GM21576 (cell line): ENCODE data around the gene NUDT8.

Experiments used
- ATAC-seq: cut with Tn5 transposase; IDR thresholded peaks from one replicate; pipeline ENCODE4 v1.9.1; 2021; ENCODE audit warnings: mild to moderate bottlenecking, moderate library complexity; ENCODE audit not compliant: unreplicated experiment

The NUDT8 gene, protein sequence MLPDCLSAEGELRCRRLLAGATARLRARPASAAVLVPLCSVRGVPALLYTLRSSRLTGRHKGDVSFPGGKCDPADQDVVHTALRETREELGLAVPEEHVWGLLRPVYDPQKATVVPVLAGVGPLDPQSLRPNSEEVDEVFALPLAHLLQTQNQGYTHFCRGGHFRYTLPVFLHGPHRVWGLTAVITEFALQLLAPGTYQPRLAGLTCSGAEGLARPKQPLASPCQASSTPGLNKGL

DNA sequence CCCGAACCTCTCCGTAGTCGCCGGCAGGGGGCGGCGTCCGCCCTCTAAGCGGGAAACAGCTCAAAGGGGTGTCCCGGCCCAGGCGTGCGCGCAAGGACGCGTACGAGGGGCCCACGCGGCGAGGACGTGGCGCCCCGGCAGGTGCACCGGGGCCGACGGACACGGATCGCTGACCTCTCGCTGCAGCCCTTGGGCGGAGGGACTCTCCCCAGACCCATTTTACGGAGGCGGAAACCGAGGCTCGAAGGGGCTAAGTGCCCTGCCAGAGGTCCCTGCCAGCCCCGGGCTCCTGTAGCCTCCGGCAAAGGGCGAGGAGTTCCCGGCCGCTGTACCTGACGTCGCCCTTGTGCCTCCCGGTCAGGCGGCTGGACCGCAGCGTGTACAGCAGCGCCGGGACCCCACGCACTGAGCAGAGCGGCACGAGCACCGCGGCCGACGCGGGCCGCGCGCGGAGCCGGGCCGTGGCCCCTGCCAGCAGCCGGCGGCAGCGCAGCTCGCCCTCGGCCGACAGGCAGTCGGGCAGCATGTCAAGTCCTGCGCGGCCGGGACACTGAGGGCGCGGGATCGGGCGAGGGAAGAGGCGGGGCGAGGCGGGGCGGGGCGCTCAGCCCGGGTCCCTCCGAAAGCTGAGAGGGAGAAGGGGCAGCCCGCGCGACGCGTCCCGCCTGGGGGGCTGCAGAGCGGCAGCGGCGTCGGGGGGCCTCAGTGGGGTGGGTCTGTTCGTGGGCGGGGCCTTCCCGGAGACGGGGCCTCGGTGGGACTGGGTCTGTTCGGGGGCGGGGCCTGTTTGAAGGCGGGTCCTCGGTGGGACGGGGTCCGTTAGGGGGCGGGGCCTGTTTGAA lies at the start of gene NUDT8:
Gene NUDT8, minus strand, starts transcription at position 552 of the 842 bp plus-strand sequence. Its CDS starts 26 bp downstream, at position 526.
- ATAC-seq, result peak; percentile 44

DNA sequence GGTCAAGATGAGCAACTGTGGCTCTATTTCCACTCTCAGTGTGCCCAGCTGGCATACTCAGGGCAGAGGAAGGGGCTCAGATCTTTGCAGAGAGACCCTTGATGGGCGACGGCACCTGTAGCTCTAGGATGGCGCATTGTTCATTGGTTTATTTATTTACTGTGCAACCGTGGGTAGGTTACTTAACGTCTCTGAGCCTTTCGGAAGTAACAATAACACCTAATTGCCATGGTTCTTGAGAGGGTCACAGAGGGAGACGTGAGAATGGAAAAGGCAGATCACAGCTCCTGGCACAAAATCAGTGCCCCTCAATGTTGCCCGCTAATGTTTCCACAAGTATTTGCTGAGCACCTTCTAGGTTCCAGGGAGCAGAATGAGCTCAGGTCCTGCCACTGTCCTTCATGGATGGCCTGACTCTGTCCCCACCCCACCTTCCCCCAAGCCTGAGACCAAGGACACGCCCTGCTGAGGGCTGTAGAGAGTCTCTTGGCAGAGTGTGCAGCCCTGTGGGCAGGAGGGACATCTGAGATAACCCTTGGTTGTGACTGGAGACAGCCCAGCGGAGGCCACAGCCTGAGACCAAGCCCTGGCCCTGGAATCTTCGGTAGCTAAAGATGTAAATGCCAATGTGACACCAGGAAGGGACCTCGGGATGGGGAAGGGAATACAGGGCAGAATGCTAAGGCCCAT lies 45.5 kb upstream of the NUDT8 start:
- ATAC-seq, result no peak

DNA sequence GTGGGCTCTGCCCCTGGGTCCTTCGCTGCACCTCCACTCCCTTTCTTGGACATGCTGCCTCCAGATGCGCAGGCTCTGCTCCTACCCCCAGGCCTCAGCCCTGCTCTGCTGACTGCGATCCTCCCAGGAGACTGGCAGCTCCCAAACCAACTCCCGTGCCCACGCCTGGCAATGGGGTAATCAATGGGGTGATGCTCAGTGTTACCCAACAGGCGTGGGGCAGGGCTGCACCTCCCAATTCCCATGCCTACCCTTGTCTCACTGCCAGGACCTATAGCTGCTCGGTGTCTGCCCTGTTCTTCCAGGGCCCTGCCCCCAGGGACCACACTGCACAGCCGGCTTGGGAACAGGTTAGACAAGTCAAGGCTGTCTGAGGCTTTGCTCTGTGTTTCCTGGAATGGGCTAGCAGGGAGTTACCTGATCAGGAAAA lies 44.7 kb upstream of the NUDT8 start, which contains the start of gene ALDH3B2:
Gene ALDH3B2, minus strand, starts transcription at position 182 of the 430 bp plus-strand sequence. CDS start 7,688 bp downstream, outside the sequence.
- no peak for ATAC-seq

DNA sequence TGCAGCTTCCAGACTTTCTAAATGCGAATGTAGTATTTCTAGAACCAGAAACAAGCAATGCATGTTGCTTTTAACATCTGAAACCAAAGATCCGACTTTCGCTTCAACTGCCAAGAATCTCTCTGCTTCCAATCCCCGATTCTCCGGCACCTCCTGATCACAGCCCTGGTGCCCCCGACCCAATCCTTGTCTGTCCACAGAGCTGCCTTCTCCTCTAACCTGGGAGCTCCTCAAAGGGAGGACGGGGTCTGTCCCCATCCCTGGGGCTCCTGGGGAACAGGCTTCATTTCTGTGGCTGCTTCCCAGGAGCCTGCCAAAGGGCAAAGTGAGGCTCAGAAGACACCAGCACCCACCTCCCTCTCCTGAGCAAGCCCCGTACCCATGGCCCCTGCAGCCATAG lies 44.2 kb upstream of the NUDT8 start:
- no peak for ATAC-seq

DNA sequence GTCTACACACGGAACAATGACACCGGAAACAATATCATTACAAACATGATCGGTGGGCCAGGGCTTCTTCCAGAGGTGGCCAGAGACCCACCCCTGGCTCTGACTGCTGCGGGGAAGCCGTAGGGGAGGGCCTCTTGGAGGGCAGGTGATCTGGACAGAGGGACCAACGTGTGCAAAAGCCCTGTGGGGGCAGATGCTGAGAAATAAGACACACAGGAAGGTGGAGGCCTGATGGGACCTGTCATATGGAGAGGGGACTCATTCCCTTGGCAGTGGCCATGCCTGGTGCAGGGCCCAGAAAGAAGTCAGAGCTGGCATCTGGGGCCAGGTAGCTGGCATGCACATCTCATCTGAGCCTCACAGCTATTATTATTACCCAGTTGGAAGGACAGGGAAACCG lies 43.6 kb upstream of the NUDT8 start:
- no peak for ATAC-seq

DNA sequence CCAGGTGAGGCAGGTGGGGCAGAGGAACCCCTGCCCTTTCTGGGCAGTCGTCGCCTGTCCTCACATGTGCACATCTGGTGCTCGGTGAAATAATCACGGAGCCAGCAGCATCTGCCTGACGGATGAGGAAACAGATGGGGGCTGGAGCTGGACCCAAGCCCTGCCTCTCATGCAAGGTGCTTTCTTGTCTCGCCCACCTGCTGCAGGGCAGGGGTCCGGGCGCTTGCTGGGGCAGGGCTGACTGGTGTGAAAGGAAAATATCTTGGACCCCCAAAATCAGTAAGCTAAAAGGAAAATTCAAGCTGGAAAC lies 41.4 kb upstream of the NUDT8 start:
- ATAC-seq, result no peak

DNA sequence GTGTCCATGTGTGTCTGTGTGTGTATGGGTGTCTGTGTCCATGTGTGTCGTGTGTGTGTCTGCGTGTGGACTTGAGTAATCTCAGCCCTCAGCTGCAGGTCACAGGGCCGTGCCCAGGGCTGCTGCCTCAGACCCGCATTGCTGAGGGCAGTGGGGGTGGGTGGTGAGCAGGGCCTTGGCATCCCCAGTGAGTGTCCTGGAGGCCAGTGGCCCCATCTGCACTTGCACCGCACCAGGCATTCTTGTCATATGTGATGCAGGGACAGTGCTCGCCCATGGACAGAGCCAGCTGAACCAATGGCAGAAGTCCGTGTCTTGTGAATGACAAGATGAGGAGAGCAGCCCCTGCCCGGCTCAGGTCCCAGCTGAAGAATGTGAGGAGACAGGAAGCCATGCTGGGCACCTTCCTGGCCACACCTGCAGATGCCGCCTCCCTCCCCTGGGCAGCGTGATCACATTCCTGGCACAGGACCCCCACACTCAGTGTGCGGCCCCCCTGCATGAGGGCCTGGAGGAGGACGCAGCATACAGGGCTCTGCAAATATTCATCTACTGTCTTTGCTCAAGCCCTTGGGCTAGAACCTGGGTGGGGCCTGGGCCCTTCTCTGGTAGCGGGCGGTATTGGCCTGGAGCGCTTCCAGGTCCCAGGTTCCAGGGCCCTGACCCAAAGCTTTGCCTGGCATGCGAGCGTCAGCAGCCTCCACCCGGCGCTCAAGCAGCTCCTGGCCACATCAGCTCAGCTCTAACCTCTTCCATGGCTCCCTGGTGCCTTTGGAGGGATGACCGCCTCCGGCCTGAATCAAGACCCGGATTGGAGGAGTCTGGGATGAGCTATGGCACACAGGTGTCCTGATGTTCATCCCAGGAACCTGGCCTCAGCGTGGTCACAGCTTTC lies 40.8 kb upstream of the NUDT8 start:
- no peak for ATAC-seq

DNA sequence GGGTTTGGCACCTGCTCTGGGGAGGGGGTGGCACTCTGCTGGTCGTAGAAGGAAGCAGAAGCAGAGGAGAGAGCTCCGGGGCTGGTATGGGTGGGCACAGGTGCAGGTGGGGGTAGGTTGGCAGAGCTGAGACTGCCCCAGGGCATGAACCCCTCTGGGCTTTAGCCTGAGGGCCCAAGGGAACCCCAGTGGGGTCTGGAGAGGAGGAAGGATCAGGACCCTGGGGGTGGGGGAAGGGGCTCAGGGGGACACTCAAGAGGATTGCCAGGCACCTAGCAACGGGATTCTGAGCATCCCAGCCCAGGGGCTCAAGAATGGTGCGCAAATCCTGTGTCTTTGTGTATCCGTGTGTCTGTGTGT lies 38.4 kb upstream of the NUDT8 start:
- ATAC-seq, result no peak

DNA sequence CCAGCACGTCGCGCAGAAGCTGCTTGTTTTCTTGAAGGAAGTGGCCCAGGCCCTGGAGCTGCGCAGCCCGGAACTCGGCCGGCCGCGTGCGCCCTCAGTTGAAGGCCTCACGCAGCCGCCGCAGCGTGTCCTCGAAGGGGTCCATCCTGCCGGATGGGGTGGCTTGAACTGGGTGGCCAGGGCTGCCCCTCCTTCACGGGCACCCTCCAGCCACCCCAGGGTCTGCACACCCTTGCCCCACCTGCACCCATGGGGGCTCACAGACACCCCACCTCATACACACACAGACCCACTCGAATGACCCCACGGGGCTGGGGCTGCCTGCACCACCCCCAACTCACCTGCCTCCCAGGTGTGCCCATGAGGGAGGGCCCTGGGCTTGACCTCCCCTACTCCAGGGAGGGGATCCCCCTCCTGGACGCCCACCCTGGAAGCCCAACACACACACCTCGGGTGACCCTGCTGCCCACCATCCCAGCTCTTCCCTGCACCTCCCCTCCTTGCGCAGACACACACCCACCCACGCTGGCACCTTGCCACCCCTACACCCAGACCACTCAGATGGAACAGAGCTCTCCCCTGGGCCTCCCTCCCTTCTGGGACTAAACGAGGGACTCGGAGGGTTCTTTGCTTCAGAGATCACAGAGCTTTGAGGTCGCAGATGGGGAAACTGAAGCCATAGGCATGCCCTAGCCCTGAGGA lies 37.9 kb upstream of the NUDT8 start:
- no peak for ATAC-seq

DNA sequence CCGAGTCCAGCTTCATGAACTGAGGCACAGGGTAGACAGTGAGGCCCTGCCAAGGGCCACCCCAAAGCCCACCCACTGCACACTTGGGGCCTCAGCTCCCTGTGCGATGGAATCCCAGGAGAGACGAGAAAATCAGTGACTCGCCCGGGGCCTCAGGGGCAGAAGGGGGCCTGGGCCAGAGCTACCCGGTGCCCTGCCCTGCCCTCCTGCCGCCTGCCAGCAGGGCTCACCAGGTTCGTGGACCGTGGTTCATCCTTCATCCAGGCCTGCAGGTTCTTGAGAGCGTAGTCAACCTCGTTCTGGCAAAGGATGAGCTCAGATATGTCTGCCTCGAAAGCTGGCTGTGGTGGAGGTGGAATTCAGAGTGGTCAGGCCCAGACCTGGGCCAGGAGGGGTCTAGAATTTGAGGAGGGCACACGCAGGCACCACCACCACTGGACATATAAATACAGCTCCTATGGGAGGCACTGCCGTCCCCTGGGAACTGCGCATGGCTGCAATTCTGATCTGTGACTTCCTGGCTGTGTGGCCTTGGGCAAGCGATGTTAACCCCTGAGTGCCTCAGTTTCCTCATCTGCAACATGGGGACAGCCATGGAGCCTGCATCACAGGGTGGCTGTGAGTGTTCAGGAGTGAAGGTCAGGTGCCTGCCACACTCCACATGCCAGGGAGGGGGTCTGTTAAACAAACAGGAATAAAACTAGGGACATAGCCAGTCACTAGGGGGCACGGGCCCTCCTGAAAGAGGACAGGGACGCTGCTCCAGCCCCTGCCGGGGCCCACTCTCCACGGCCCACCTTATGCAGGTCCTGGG lies 37.1 kb upstream of the NUDT8 start:
- no peak for ATAC-seq

DNA sequence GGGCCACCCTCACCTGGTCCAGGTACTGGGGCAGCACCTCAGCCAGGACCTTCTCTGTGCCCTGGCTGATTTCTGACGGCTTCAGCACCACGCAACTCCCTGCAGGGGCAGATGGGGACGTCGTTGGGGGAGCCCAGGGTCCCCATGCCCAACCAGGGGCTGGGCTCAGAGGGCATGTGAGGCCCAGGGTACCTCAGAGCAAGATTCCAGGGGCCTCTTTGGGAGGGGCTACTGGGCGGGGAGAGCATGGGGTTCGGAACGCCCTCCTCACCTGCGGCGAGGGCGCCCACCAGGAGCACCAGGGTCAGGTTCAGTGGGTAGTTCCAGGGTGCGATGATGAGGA lies 36.5 kb upstream of the NUDT8 start:
- ATAC-seq, result no peak

DNA sequence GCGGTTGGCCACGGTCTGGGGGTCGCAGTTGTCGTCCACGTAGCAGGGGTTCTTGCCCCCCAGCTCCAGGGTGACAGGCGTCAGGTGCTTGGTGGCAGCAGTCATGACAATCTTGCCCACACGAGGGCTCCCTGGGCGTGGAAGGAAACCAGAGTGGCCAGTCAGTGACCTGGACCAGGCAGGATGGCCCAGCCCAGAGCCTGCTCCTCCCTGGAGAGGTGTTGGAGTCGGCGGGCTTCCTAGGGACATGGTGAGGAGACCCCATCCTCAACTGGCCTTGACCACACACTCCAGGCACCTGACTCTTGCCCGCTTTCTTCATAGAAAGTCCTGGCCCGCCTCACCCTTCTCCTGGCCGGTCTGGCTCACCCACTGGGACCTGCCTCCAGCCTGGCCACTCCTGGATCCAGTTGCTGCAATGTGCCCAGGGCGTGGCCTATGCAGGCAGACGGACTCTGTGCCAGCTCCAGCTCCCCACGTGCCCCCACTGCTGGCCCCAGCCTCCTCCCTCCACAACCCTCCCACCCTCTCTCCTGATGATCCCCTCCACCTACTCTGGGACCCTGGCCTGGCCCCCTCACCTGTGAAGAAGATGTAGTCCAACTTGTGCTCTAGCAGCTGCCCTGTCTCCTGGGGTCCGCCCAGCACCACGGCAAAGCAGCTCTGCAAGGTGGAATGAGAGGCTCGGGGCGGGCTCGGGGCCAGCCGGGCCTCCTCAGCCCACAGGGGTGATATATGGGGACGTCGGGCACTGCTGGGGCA lies 36.0 kb upstream of the NUDT8 start:
- no peak for ATAC-seq

DNA sequence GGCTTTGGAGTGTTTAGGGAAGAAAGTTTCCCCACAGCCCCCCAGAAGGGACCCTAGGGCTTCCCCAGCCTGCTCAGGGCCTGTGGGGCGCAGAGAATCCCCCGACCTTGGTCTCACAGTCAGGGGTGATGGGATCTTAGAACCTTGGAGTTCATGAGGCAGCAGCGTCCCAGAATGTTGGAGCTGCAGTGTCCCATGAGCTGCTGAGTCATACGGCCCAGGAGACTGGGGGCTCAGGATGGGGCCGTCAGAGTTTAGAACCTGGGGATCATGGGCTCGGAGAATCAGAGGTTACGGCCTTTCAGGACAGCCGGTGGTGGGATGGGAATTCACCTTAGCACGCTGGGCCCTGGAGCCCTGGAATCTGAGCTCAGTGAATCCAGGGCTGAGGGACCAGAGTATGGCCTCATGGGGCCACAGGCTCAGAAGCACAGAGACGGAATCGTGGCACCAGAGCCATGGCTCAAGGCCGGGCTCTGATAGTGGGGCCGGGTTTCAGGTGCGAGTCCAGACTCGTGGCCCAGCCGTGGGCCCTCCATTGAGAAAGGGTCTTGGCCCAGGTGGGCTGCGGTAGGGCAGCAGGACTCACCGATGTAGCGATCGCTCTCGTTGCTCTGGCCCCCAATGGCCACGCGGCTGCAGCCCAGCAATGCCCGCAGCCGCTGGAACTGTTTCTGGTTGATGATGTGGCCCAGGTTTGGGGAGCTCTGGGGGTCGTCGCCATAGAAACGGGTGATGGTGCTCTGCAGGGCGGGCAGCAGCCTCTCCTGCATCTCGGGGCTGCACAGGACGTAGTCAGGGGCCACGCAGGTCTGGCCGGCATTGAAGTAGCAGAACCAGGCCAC lies 35.2 kb upstream of the NUDT8 start:
- ATAC-seq, result no peak

DNA sequence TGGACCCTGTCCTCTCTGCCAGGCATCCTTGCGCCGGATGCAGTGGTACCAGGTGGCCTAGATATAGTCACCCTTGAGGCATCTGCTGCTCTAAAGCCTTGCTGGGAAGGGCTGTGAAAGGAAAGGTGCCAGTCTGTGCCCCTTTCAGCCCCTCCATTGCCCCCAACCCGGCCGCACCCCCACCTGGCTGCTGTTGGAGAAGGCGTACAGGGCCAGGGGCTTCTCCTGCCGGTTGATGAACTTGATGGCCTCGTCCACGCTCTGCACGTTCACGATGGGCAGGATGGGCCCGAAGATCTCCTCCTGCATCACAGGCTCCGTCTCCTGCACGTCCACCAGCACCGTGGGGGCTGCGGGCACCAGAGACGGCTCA lies 34.5 kb upstream of the NUDT8 start:
- ATAC-seq, result no peak

DNA sequence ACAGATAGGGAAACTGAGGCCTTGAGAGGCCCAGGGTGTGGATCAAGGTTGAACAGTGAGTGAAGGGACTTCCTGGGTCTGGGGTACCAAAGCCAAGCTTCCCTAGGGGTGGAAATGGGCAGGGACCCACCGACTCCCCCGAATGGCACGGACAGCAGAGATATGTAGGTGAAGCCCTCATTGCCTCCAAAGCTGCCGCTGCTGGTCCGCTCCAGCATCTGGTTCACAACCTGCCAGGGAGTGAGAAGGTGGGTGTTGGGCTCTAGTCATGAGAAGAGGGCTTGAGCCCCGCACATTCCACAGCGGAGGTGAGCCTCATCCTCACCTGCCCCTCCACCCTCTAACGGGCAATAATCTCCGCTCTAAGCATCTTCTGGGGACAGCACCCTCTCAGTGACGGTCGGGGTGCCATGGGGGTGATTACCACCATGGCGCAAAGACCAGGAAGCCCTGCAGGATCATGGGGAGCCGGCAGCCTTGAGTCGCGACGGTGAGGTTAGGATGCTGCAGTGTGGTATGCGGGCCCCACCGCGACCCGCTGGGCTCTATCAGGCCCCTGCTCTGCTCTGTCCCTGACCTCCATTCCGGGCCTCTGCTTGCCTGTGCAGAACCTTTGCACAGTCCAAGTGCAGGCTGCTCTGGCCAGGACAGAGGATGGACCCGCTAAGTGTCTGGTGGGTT lies 33.9 kb upstream of the NUDT8 start:
- no peak for ATAC-seq

DNA sequence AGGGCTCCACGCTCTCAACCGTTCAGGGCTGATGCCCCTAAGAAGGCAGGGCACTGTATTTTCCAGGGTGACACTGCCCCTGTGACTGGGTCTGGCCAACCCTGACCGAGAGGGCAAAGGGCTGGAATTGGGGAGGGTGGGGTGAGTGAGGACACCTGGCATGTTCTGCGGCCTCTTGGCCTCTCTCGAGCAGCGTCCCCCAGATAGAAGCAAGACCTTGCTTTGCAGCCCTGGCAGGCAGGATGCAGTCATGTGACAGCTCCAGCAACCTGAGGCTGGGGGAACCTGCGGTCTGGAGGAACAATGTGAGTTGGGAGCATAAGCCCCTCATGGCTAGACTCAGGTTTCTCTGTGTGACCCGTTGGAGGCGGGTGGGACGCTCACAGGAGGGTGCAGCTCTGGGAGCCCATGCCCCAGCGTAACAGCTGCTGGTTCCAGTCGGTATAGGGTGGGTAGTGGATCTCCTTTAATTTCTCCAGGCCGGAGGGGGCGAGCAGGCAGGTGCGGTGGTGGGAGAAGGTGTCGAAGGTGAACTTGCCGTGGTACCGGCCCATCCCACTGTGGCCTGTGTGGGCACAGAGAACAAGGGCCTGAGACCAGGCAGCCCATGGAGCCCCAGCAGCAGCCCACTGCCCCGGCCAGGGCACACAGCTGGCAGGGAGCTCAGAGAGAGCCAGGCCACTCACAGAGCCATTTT lies 33.2 kb upstream of the NUDT8 start:
- ATAC-seq, result no peak
